Measurements from ENCODE around the gene UNC5C. TPM values are rescaled to one million over a fixed set of nuclear protein-coding genes. Genes with fewer than 3 reads are reported as not detected.

Gene UNC5C
- total RNA-seq, 2 donors from 2014 or later: 5.3 to 10.0 TPM

DNA sequence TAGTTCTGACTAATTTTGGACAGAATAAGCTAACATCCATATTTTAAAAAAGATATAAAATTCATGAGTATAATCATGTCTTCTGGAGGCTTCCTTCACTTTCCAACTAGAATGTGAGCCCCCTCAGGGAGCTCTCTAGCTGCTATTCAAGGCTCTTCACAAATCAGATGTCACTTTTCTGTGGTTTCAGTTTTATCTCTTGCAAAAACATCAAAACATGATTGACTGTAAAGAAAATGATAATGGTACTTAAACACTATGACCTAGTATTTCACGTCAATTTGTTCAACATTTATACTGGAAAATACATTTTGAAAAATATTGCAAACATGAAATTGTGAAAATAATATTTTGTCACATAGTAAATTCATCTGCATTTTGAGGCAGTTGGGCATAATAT, 234.2 kb downstream of the UNC5C start:
- ATAC-seq (ENCODE audit: insufficient number of reproducible peaks, low FRiP score, low read depth): no peak

DNA sequence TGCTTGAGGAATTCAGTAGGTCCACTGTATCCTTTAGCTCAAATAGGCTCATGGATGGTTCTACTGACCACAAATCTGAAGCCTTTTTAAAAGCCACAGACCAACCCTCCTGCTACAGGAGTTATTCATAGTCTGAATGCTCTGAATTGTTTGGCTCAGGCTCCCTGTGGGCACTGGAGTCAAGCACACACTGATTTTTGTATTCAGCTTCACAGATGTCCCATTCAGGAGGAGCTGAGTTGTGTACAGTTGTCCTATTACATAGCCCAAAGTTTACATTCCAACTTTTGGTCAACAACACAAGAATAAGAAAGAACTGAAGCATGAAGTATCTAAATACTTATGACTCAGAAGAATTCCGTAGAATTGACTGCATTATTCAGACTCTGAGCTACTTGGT, 243.9 kb downstream of the UNC5C start:
- Histone ChIP-seq H3K4me1 (ENCODE audit: control insufficient read depth in 1 of 2, low read depth in 2 of 2) (peaks cover 6 to 15% of the 10 kb centered on the region in 2 donors), H3K27ac (no peak overlapping the region), H3K27me3 (replicated peaks; ENCODE audit: insufficient read depth) (no peaks in the 10 kb centered on the region), H3K4me3 (no peak overlapping the region), H3K9me3 (no peaks in the 10 kb centered on the region), H3K36me3 (no peaks in the 10 kb centered on the region)
- DNase-seq (ENCODE audit: low spot score): no peak
- no peak for ATAC-seq (ENCODE audit: insufficient number of reproducible peaks, low FRiP score, low read depth)
- TF ChIP-seq CTCF (IDR thresholded peaks at IDR 0.05): no peak

More for the DNA sequence above, 234.2 kb downstream of the UNC5C start:
- TF ChIP-seq CTCF (IDR thresholded peaks at IDR 0.05): no peak
- Histone ChIP-seq H3K27ac (no peak overlapping the region), H3K9me3 (no peaks in the 10 kb centered on the region), H3K4me1 (ENCODE audit: control insufficient read depth in 1 of 2, low read depth in 2 of 2) (peaks cover 7 to 42% of the 10 kb centered on the region in 2 donors), H3K36me3 (no peaks in the 10 kb centered on the region), H3K4me3 (no peak overlapping the region), H3K27me3 (replicated peaks; ENCODE audit: insufficient read depth) (no peaks in the 10 kb centered on the region)
- DNase-seq (ENCODE audit: low spot score): no peak

- no peaks in the 10 kb centered on the region for H3K9me3 ChIP-seq
- H3K27me3 ChIP-seq (replicated peaks; ENCODE audit: insufficient read depth): no peaks in the 10 kb centered on the region
- peaks cover 6 to 11% of the 10 kb centered on the region in 2 donors for H3K4me1 ChIP-seq (ENCODE audit: control insufficient read depth in 1 of 2, low read depth in 2 of 2)
- no peak for ATAC-seq (ENCODE audit: insufficient number of reproducible peaks, low FRiP score, low read depth)
- H3K4me3 ChIP-seq: no peak overlapping the region
- H3K27ac ChIP-seq: no peak overlapping the region
- TF ChIP-seq CTCF (IDR thresholded peaks at IDR 0.05): no peak
- no peak for DNase-seq (ENCODE audit: low spot score)
- peaks cover 4% of the 10 kb centered on the region for H3K36me3 ChIP-seq
Observed at GRCh38 chr4:95300304-95300703, 248.5 kb downstream of the UNC5C start.

DNA sequence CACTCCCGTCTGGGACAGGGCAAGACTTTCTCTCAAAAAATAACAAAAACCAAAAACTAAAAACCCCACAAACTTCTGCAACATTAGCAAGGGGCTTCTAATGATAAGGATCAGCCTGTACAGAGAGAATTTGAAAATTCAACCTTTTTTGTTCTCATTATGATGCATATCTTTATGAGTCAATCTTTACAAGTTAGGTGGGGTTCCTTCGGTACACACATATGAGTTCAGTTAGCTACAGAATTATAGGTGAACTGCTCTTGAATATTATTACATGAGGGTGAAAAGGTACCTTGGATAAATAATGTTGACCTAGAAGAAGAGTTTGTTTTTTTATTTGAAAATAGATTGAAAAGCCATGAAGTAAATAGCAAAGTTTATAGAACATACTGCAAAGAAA, 252.7 kb downstream of the UNC5C start:
- TF ChIP-seq CTCF (IDR thresholded peaks at IDR 0.05): no peak
- no peaks in the 10 kb centered on the region for H3K27me3 ChIP-seq (replicated peaks; ENCODE audit: insufficient read depth)
- H3K4me1 ChIP-seq (ENCODE audit: control insufficient read depth in 1 of 2, low read depth in 2 of 2): no peaks in the 10 kb centered on the region
- DNase-seq (ENCODE audit: low spot score) (no peak), ATAC-seq (ENCODE audit: insufficient number of reproducible peaks, low FRiP score, low read depth) (no peak)
- H3K27ac ChIP-seq: no peak overlapping the region
- H3K9me3 ChIP-seq: no peaks in the 10 kb centered on the region
- H3K36me3 ChIP-seq: peaks cover 4% of the 10 kb centered on the region
- H3K4me3 ChIP-seq: no peak overlapping the region

GRCh38 chr4:95295157-95295556, 253.6 kb downstream of the UNC5C start:
- Histone ChIP-seq H3K27me3 (replicated peaks; ENCODE audit: insufficient read depth) (no peaks in the 10 kb centered on the region), H3K27ac (no peak overlapping the region), H3K36me3 (peaks cover 4% of the 10 kb centered on the region), H3K4me3 (no peak overlapping the region), H3K9me3 (no peaks in the 10 kb centered on the region), H3K4me1 (ENCODE audit: control insufficient read depth in 1 of 2, low read depth in 2 of 2) (no peaks in the 10 kb centered on the region)
- ATAC-seq (ENCODE audit: insufficient number of reproducible peaks, low FRiP score, low read depth) (no peak), DNase-seq (ENCODE audit: low spot score) (no peak)
- TF ChIP-seq CTCF (IDR thresholded peaks at IDR 0.05): no peak

All from thoracic aorta (tissue), 2 donors.